Mucosa of rectum (tissue), 2 donors: ENCODE data around the gene ALMS1.
A peak's percentile ranks its signal among the peaks of the same experiment; 100 is the strongest.
"Not testable (repeated sequence)": the region's sequence is repeated elsewhere in the genome, so short reads cannot be mapped to it uniquely, and the experiment has no call there.

ENCODE experiments used
- H3K27ac ChIP-seq, 2 donors: one replicate each; pipeline ENCODE4 v1.7.0; 2013; ENCODE audit warnings: inconsistent platforms in 2 of 2, low read depth in 2 of 2, low read length in 2 of 2
- H3K27me3 ChIP-seq, 2 donors: one replicate each; pipeline ENCODE4 v1.7.0; 2013; ENCODE audit warnings: low read length in 2 of 2; ENCODE audit not compliant: control insufficient read depth in 2 of 2, insufficient read depth in 2 of 2
- H3K36me3 ChIP-seq, 2 donors: one replicate each; pipeline ENCODE4 v1.7.0; 2013; ENCODE audit warnings: low read length in 2 of 2; ENCODE audit not compliant: control insufficient read depth in 2 of 2, insufficient read depth in 2 of 2
- H3K4me1 ChIP-seq, 2 donors: one replicate each; pipeline ENCODE4 v1.7.0; 2013; ENCODE audit warnings: low read length in 2 of 2, mild to moderate bottlenecking in 1 of 2; ENCODE audit not compliant: control insufficient read depth in 2 of 2, insufficient read depth in 2 of 2
- H3K4me3 ChIP-seq, 2 donors: one replicate each; pipeline ENCODE4 v1.7.0; 2013; ENCODE audit warnings: low read length in 2 of 2
- H3K9ac ChIP-seq, 2 donors: one replicate each; pipeline ENCODE4 v1.7.0; 2013; ENCODE audit warnings: low read length in 2 of 2, low read depth in 1 of 2, mild to moderate bottlenecking in 1 of 2
- H3K9me3 ChIP-seq, 2 donors: one replicate each; pipeline ENCODE4 v1.7.0; 2013; ENCODE audit warnings: low read length in 2 of 2; ENCODE audit not compliant: control insufficient read depth in 2 of 2
- donor health status: healthy.
- donor health status: Normal muscosa, but diverticular disease.

Gene ALMS1

GRCh38 chr2:73385504-73386341 lies at the start of gene ALMS1:
TSS of gene ALMS1 (plus strand) at chr2:73385836. CDS start at chr2:73385869, 33 bp downstream.
- Histone ChIP-seq H3K9ac (peak within 1 kb of the TSS; percentile 90 to 94), H3K27ac (peak within 1 kb of the TSS; percentile 94 to 97)

DNA sequence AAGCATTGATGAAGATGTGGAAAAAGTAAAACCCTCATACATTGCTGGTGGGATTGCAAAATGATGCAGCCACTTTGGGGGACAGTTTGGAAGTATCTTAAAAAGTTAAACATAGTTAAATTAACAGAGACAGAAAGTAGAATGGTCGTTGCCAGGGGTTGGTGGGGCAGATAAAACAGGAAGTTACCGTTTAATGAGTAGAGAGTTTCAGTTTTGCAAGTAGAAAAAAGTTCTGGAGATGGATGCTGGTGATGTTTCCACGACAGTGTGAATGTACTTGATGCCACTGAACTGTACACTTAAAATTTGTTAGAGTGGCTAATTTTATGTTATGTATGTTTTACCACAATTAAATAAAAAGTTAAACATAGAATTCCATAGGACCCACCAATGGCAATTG lies 47.8 kb upstream of the ALMS1 start:
- H3K9me3 ChIP-seq: no peaks in the 10 kb centered on the region
- no peaks in the 10 kb centered on the region for H3K4me1 ChIP-seq
- H3K27me3 ChIP-seq: peaks cover 0 to 2% of the 10 kb centered on the region in 2 donors
- no peak overlapping the region for H3K9ac ChIP-seq
- H3K36me3 ChIP-seq: no peaks in the 10 kb centered on the region
- H3K4me3 ChIP-seq: no peak overlapping the region
- H3K27ac ChIP-seq: no peak overlapping the region

More at GRCh38 chr2:73385504-73386341, at the start of gene ALMS1:
- Histone ChIP-seq H3K9me3 (no peaks in the 10 kb centered on the region), H3K4me3 (peak within 1 kb of the TSS; percentile 94 to 96), H3K4me1 (peaks cover 10 to 16% of the 10 kb centered on the region in 2 donors), H3K27me3 (no peaks in the 10 kb centered on the region), H3K36me3 (no peaks in the 10 kb centered on the region)

- H3K4me1 ChIP-seq: no peaks in the 10 kb centered on the region
- peaks cover 0 to 2% of the 10 kb centered on the region in 2 donors for H3K27me3 ChIP-seq
Measured at GRCh38 chr2:73339201-73339600, 46.4 kb upstream of the ALMS1 start.

GRCh38 chr2:73341039-73341438 lies 44.6 kb upstream of the ALMS1 start:
- Histone ChIP-seq H3K36me3 (no peaks in the 10 kb centered on the region), H3K9ac (no peak overlapping the region), H3K4me1 (no peaks in the 10 kb centered on the region), H3K9me3 (no peaks in the 10 kb centered on the region), H3K27ac (no peak overlapping the region), H3K4me3 (no peak overlapping the region), H3K27me3 (peaks cover 0 to 2% of the 10 kb centered on the region in 2 donors)

More at GRCh38 chr2:73339201-73339600, 46.4 kb upstream of the ALMS1 start:
- H3K9ac ChIP-seq: no peak overlapping the region
- no peaks in the 10 kb centered on the region for H3K9me3 ChIP-seq
- H3K36me3 ChIP-seq: no peaks in the 10 kb centered on the region
- H3K27ac ChIP-seq: no peak overlapping the region
- H3K4me3 ChIP-seq: no peak overlapping the region

GRCh38 chr2:73343992-73344391 lies 41.6 kb upstream of the ALMS1 start:
- Histone ChIP-seq H3K4me3 (no peak overlapping the region), H3K27ac (no peak overlapping the region), H3K9ac (no peak overlapping the region), H3K27me3 (no peaks in the 10 kb centered on the region), H3K9me3 (no peaks in the 10 kb centered on the region), H3K4me1 (no peaks in the 10 kb centered on the region), H3K36me3 (no peaks in the 10 kb centered on the region)

DNA sequence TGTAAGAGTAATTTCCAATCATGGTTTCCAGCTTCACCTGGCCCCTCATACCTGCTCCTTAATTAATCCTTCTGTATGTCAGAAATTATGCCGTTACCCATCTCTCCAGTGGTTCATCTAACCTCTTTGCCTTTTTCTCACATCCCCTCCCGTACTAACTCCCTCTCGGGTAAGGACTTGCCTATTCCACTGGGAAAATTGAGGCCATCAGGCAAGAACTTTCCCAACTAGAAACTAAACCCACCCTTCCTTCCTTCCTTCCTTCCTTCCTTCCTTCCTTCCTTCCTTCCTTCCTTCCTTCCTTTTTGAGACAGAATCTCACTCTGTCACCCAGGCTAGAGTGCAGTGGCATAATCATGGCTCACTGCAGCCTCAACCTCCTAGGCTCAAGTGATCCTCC lies 40.9 kb upstream of the ALMS1 start:
- not testable (repeated sequence) for H3K9ac ChIP-seq, H3K36me3 ChIP-seq, H3K9me3 ChIP-seq, H3K27ac ChIP-seq, H3K27me3 ChIP-seq, H3K4me3 ChIP-seq, H3K4me1 ChIP-seq

GRCh38 chr2:73350035-73350691 lies 35.5 kb upstream of the ALMS1 start:
- no peaks in the 10 kb centered on the region for H3K4me1 ChIP-seq
- no peaks in the 10 kb centered on the region for H3K9me3 ChIP-seq

GRCh38 chr2:73356097-73356496 lies 29.5 kb upstream of the ALMS1 start:
- no peaks in the 10 kb centered on the region for H3K36me3 ChIP-seq
- H3K9me3 ChIP-seq: no peaks in the 10 kb centered on the region

More at GRCh38 chr2:73350035-73350691, 35.5 kb upstream of the ALMS1 start:
- H3K9ac ChIP-seq: no peak overlapping the region
- no peaks in the 10 kb centered on the region for H3K27me3 ChIP-seq
- no peaks in the 10 kb centered on the region for H3K36me3 ChIP-seq
- H3K4me3 ChIP-seq: no peak overlapping the region
- H3K27ac ChIP-seq: no peak overlapping the region

DNA sequence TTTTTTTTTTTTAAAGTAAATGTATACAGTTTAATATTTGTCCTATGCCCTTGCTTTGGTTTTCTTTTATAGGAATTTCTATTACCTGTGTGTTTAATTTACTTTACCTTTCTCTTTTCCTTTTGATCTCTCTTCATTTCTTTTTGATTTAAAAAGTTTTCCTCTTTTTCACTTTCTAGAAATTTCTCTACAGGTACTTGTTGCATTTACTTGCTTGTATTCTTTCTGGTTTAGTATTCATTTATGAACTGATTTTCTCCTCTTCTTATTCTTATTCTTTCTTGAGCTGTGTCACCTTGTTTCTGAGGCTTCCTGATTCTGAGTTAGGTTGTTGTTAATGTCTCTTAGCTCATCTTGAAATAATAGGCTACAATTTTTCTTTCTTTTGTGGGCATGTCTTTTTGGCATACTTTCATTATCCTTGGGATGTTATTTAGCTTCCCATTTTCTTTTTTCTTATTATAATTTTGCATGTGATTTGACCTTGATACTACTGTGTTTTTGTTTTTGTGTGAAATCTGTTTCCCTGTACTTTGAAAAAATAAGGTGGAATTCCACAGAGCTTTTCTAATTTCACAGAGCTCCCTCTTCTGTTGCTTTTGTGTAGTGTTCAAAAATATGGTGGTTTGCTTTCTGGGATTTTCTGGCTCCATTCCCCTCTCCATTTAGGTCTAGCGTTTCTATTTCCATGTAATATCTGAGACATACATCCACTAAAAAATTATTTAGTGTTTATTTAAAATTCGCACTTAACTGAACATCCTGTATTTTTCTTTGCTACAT lies 25.5 kb upstream of the ALMS1 start:
- no peak overlapping the region for H3K4me3 ChIP-seq
- no peaks in the 10 kb centered on the region for H3K9me3 ChIP-seq
- no peaks in the 10 kb centered on the region for H3K27me3 ChIP-seq
- H3K36me3 ChIP-seq: no peaks in the 10 kb centered on the region
- H3K27ac ChIP-seq: no peak overlapping the region
- no peak overlapping the region for H3K9ac ChIP-seq
- H3K4me1 ChIP-seq: no peaks in the 10 kb centered on the region

More at GRCh38 chr2:73356097-73356496, 29.5 kb upstream of the ALMS1 start:
- H3K27me3 ChIP-seq: no peaks in the 10 kb centered on the region
- no peak overlapping the region for H3K9ac ChIP-seq
- H3K4me1 ChIP-seq: no peaks in the 10 kb centered on the region
- H3K27ac ChIP-seq: no peak overlapping the region
- no peak overlapping the region for H3K4me3 ChIP-seq

DNA sequence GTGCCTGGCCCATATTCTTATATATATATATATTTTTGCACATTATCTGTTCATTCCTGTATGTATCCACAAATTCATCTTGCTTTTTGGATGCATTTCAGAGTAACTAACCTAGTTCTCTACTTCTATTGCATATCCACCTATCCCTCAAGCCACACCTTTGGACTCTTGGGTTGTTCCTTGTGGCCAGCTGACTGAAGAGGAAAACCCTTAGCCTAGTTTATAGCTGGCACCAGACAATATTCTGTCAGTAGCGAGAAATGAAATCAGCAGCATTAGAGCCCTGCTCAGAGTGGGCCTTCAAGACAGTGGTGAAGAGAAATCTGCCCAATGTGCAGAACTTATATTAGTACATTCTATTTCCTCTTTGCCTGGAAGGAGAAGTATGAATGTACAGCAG lies 19.6 kb upstream of the ALMS1 start:
- Histone ChIP-seq H3K4me1 (no peaks in the 10 kb centered on the region), H3K36me3 (no peaks in the 10 kb centered on the region), H3K4me3 (no peak overlapping the region), H3K9me3 (peaks cover 0 to 3% of the 10 kb centered on the region in 2 donors), H3K9ac (no peak overlapping the region), H3K27me3 (no peaks in the 10 kb centered on the region), H3K27ac (no peak overlapping the region)
